K562 (cell line): Measurements from ENCODE around the gene KCNJ15. TPM values are rescaled to one million over a fixed set of nuclear protein-coding genes. Genes with fewer than 3 reads are reported as not detected.

ENCODE experiments used
- ATAC-seq: fragments of 200-7000 bp; cut with Tn5 transposase; 3 replicates; pipeline ENCODE4 v1.9.1; 2020; ENCODE audit warnings: moderate library complexity
- BruUV-seq: library from RNA; stranded (reverse); fragments of 400-500 nt; replicated peaks from 2 replicates; lab custom pipeline; 2021; lab: Mats Ljungman, UMichigan
- CTCF ChIA-PET: fragments of 300-600 bp; formaldehyde crosslinking; extraction: SDS; loops from one replicate; lab custom pipeline; 2021; ENCODE audit warnings: low intra/inter-chr PET ratio; lab: Yijun Ruan, JAX
- POLR2A ChIA-PET: fragments of 300-600, 350-650 bp; sonication (Branson Sonifier 250); formaldehyde crosslinking; extraction: SDS; loops from one replicate; lab custom pipeline; 2021; ENCODE audit warnings: antibody characterized with exemption, inconsistent platforms; lab: Yijun Ruan, JAX
- DNase-seq, 4 experiments: peaks; one replicate each; pipeline versions ENCODE4 v3.0.0 to v3.0.0-alpha.2; 2011 to 2018; ENCODE audit warnings: low spot score in 3 of 4, mixed read lengths in 3 of 4; ENCODE audit errors: extremely low read depth in 1 of 4
- FAIRE-seq: peaks from 2 replicates; lab custom pipeline; 2011; peaks lifted over from hg19 to GRCh38; lab: Jason Lieb, UNC
- H2AFZ ChIP-seq: 2 replicates; pipeline ENCODE4 v1.6.0; 2011; ENCODE audit warnings: low read depth, low read length, control low read depth, inconsistent platforms
- H3K27ac ChIP-seq: fragments of 200-600 bp; 3 replicates; pipeline ENCODE4 v1.8.0; 2011; ENCODE audit warnings: low read depth, mild to moderate bottlenecking, control low read depth, inconsistent platforms, low read length, moderate library complexity, mixed read lengths; ENCODE audit errors: extremely low read depth
- H3K27me3 ChIP-seq, 2 experiments: fragments of 300-600 bp in 1 of 2; 2 replicates in 1 of 2; 3 replicates in 1 of 2; pipeline versions ENCODE4 v1.6.0 to v1.8.0; 2011; ENCODE audit warnings: inconsistent platforms in 2 of 2, low read length in 2 of 2, mild to moderate bottlenecking in 1 of 2, mixed read lengths in 1 of 2, moderate library complexity in 1 of 2; ENCODE audit not compliant: control insufficient read depth in 2 of 2, insufficient read depth in 2 of 2
- H3K36me3 ChIP-seq: fragments of 300-600 bp; 3 replicates; pipeline ENCODE4 v1.8.0; 2011; ENCODE audit warnings: mild to moderate bottlenecking, low read length, inconsistent platforms; ENCODE audit not compliant: control insufficient read depth, insufficient read depth
- H3K4me1 ChIP-seq, 2 experiments: fragments of 200-600 bp in 1 of 2; replicated peaks in 1 of 2; 2 replicates in 1 of 2; 3 replicates in 1 of 2; pipeline versions ENCODE4 v1.5.1 to v1.8.0; 2011; ENCODE audit warnings: inconsistent platforms in 2 of 2, low read length in 2 of 2, mild to moderate bottlenecking in 1 of 2, mixed read lengths in 1 of 2, moderate library complexity in 1 of 2; ENCODE audit not compliant: control insufficient read depth in 2 of 2, insufficient read depth in 2 of 2
- H3K4me2 ChIP-seq: 2 replicates; pipeline ENCODE4 v1.6.1; 2011; ENCODE audit warnings: low read length, control low read depth, inconsistent platforms, mixed read lengths; ENCODE audit not compliant: insufficient read depth
- H3K4me3 ChIP-seq: fragments of 200-600 bp; sonication (generic), shearing (Covaris generic); 2 replicates; pipeline ENCODE4 v1.5.1; 2016; ENCODE audit warnings: control low read depth, inconsistent platforms
- H3K79me2 ChIP-seq: fragments of 200-600 bp; 3 replicates; pipeline ENCODE4 v1.8.0; 2011; ENCODE audit warnings: low read length, inconsistent platforms; ENCODE audit not compliant: control insufficient read depth, insufficient read depth
- H3K9ac ChIP-seq, 2 experiments: 2 replicates each; pipeline versions ENCODE4 v1.6.0 to v1.6.1; 2011; ENCODE audit warnings: low read depth in 2 of 2, low read length in 2 of 2, control low read depth in 1 of 2, inconsistent platforms in 1 of 2, mild to moderate bottlenecking in 1 of 2, mixed read lengths in 1 of 2; ENCODE audit not compliant: insufficient read depth in 1 of 2
- H3K9me1 ChIP-seq: one replicate; pipeline ENCODE4 v1.6.0; 2011; ENCODE audit warnings: inconsistent platforms, mild to moderate bottlenecking, low read length, moderate library complexity; ENCODE audit not compliant: control insufficient read depth, insufficient read depth
- H3K9me3 ChIP-seq: replicated peaks from 2 replicates; pipeline ENCODE4 v1.5.1; 2011; ENCODE audit warnings: low read depth, low read length, inconsistent platforms; ENCODE audit not compliant: control insufficient read depth, insufficient read depth
- H4K20me1 ChIP-seq: replicated peaks from 2 replicates; pipeline ENCODE4 v1.6.1; 2011; ENCODE audit warnings: low read length, inconsistent platforms, mixed read lengths; ENCODE audit not compliant: control insufficient read depth, insufficient read depth
- HNRNPUL1 ChIP-seq: fragments of 200-400 bp; formaldehyde crosslinking; IDR thresholded peaks from 2 replicates; pipeline ENCODE4 v1.6.1; 2017; ENCODE audit warnings: low read length
- ILK ChIP-seq: fragments of 450-650 bp; IDR thresholded peaks from 2 replicates; pipeline ENCODE4 v1.6.1; 2016; ENCODE audit warnings: missing genetic modification characterization, low read depth, mild to moderate bottlenecking, missing compliant biosample characterization, moderate library complexity, borderline replicate concordance
- NONO ChIP-seq, 2 experiments: fragments of 200-400 bp in 1 of 2; fragments of 450-650 bp in 1 of 2; formaldehyde crosslinking in 1 of 2; IDR thresholded peaks; 2 replicates each; pipeline ENCODE4 v1.6.1; 2017; ENCODE audit warnings: low read depth in 2 of 2, mild to moderate bottlenecking in 2 of 2, moderate library complexity in 2 of 2, low read length in 1 of 2
- NR1H2 ChIP-seq: sonication (generic); formaldehyde crosslinking; IDR thresholded peaks from 2 replicates; pipeline ENCODE4 v1.4.0; 2020; ENCODE audit warnings: mild to moderate bottlenecking, missing genetic modification reagents
- NR2C1 ChIP-seq, 2 experiments: fragments of 450-650 bp; IDR thresholded peaks; 2 replicates each; pipeline ENCODE4 v1.6.1; 2017; ENCODE audit warnings: mild to moderate bottlenecking in 2 of 2, antibody characterized with exemption in 1 of 2, inconsistent platforms in 1 of 2, missing compliant biosample characterization in 1 of 2, missing genetic modification characterization in 1 of 2
- STAT5A ChIP-seq: IDR thresholded peaks from 2 replicates; pipeline ENCODE4 v1.6.1; 2012; ENCODE audit warnings: low read length, inconsistent platforms, borderline replicate concordance
- YY1 ChIP-seq, 3 experiments: IDR thresholded peaks; 2 replicates each; pipeline ENCODE4 v1.6.1; 2011; ENCODE audit warnings: low read length in 2 of 3, mild to moderate bottlenecking in 2 of 3, moderate library complexity in 2 of 3, borderline replicate concordance in 1 of 3, control low read depth in 1 of 3, low read depth in 1 of 3; ENCODE audit not compliant: insufficient read depth in 3 of 3, insufficient replicate concordance in 2 of 3, control insufficient read depth in 1 of 3, insufficient read length in 1 of 3; ENCODE audit errors: extremely low read depth in 1 of 3
- WGBS: fragments of 100-300 bp; shearing (Covaris generic); methylation state at CpG from one replicate; pipeline ENCODE4 v1.1.6; 2016; ENCODE audit warnings: low coverage, mixed read lengths; ENCODE audit not compliant: insufficient coverage; ENCODE audit errors: missing lambda C conversion rate; 5-methylcytosine and 5-hydroxymethylcytosine counted together
- in situ Hi-C: fragments of 300-500 bp; cut with MboI; formaldehyde crosslinking; loops from 4 replicates; pipeline ENCODE4 v1.15.0; 2018; ENCODE audit warnings: inconsistent platforms, mixed read lengths
- intact Hi-C: fragments of 100-400 bp; cut with micrococcal nuclease; formaldehyde crosslinking; loops from 2 replicates; pipeline ENCODE4 v1.14.2; 2022
- polyA plus RNA-seq, 8 experiments: library from polyadenylated mRNA; depleted of rRNA in 4 of 8; stranded (reverse) in 5 of 8; unstranded in 3 of 8; fragments of >200 nt; fragmentation: Nextera tagmentation in 2 of 8; fragmentation: Illumina TruSeq in 1 of 8; extraction: Ambion mirVana in 2 of 8; extraction: Trizol in 1 of 8; gene quantifications; 2 replicates each; pipeline versions ENCODE4 v1.2.1 to v1.2.3, GENCODE V29; 2011 to 2014; ENCODE audit warnings: inconsistent platforms in 1 of 8, missing spikeins in 1 of 8
- total RNA-seq, 7 experiments: library from RNA; depleted of rRNA in 6 of 7; stranded (reverse); fragments of >200 nt in 6 of 7; fragmentation: Illumina TruSeq in 2 of 7; extraction: Trizol in 2 of 7; gene quantifications; 2 replicates each; pipeline versions ENCODE4 v1.2.1 to v1.2.3, GENCODE V29; 2011 to 2021; ENCODE audit warnings: low replicate concordance in 1 of 7
- TF ChIP-seq, protein P1 (sequence below): fragments of 200-800 bp; sonication (Bioruptor generic); IDR thresholded peaks from 2 replicates; pipeline ENCODE4 v1.6.1; 2016; ENCODE audit warnings: missing genetic modification characterization, missing compliant biosample characterization
- TF ChIP-seq, protein P2 (sequence below): fragments of 450-650 bp; formaldehyde crosslinking; IDR thresholded peaks from 2 replicates; pipeline ENCODE4 v1.4.0; 2020; ENCODE audit warnings: mild to moderate bottlenecking, mixed read lengths
- TF ChIP-seq, protein P3 (sequence below), 3 experiments: fragments of 200-800 bp in 1 of 3; sonication (Bioruptor generic) in 1 of 3; sonication (generic) in 1 of 3; formaldehyde crosslinking in 1 of 3; IDR thresholded peaks; 2 replicates each; pipeline versions ENCODE4 v1.6.1 to v1.8.0; 2016 to 2022; ENCODE audit warnings: mild to moderate bottlenecking in 2 of 3, missing compliant biosample characterization in 2 of 3, missing genetic modification characterization in 2 of 3, missing genetic modification reagents in 1 of 3

Gene KCNJ15
- total and polyA plus RNA-seq, 9 of the 15 experiments (the other 6 are each of a cell fraction or from before 2014, with no cell fraction given) = 0.20 to 3.0 (median 0.72) TPM; not detected in 1

DNA sequence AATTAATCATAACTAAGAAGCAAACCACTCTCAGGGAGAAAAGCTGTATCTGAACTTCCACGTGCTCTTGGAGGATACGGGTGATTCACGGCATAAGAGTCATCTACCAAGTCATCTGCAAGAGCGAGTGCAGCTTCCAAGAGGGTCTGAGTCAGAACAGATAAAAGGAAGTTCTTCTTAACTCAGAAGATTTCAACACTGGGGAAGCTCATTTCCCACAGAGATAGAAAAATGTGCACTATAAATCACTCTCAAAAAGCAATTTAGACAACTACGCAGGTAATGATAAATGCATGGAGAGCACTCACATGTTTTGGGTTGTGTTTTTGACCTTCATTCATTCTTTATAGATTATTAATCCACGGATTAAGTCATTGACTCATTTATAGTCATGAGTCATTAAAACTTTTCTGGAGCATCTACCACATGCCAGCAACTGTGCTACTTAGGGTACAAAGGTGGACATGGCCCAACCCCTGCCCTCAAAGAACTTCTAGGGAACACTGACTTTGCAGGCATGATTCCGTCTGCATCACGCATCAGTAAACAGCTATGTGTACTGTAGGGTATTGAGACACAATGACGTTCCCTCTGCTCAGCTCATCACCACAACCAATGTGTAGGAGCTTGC is 20.8 kb downstream of the KCNJ15 start (continued):
- TF ChIP-seq, protein P1, sequence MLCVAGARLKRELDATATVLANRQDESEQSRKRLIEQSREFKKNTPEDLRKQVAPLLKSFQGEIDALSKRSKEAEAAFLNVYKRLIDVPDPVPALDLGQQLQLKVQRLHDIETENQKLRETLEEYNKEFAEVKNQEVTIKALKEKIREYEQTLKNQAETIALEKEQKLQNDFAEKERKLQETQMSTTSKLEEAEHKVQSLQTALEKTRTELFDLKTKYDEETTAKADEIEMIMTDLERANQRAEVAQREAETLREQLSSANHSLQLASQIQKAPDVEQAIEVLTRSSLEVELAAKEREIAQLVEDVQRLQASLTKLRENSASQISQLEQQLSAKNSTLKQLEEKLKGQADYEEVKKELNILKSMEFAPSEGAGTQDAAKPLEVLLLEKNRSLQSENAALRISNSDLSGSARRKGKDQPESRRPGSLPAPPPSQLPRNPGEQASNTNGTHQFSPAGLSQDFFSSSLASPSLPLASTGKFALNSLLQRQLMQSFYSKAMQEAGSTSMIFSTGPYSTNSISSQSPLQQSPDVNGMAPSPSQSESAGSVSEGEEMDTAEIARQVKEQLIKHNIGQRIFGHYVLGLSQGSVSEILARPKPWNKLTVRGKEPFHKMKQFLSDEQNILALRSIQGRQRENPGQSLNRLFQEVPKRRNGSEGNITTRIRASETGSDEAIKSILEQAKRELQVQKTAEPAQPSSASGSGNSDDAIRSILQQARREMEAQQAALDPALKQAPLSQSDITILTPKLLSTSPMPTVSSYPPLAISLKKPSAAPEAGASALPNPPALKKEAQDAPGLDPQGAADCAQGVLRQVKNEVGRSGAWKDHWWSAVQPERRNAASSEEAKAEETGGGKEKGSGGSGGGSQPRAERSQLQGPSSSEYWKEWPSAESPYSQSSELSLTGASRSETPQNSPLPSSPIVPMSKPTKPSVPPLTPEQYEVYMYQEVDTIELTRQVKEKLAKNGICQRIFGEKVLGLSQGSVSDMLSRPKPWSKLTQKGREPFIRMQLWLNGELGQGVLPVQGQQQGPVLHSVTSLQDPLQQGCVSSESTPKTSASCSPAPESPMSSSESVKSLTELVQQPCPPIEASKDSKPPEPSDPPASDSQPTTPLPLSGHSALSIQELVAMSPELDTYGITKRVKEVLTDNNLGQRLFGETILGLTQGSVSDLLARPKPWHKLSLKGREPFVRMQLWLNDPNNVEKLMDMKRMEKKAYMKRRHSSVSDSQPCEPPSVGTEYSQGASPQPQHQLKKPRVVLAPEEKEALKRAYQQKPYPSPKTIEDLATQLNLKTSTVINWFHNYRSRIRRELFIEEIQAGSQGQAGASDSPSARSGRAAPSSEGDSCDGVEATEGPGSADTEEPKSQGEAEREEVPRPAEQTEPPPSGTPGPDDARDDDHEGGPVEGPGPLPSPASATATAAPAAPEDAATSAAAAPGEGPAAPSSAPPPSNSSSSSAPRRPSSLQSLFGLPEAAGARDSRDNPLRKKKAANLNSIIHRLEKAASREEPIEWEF (CRISPR knock-in tag) = no peak
- no peak for TF ChIP-seq NR1H2 (CRISPR knock-in tag)

DNA sequence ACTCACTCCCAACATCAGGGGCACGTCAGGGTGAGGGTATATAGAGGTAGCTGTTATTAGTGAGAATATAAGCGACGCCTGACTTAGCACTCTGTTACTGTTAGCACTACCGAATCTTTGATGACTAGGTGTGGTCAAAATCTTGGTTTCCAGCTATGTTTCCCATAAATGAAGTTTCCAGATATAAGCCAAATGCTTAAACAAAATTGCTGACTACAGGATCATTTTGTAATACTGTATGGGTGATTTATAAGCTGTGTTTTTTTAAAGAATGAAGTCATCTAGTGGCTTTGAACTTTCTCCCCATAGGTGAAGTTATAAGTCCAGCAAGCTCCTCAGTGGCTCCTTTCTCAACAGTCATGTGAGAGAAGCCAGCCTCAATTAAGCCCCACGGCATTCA is 23.7 kb downstream of the KCNJ15 start:
- no peaks in the 10 kb centered on the region for H3K9me1 ChIP-seq
- FAIRE-seq (no peak), DNase-seq (no peak), ATAC-seq (no peak)
- H3K4me3 ChIP-seq = no peak overlapping the region
- in situ Hi-C loops = no loop called here
- no peak overlapping the region for H3K27ac ChIP-seq
- no peaks in the 10 kb centered on the region for H3K36me3 ChIP-seq
- no peak overlapping the region for H3K9ac ChIP-seq
- no peaks in the 10 kb centered on the region for H3K9me3 ChIP-seq
- no peak overlapping the region for H2AFZ ChIP-seq
- WGBS = 3% methylated on average over 5 of the region's 5 CpGs
- CTCF ChIA-PET = no interaction called here
- POLR2A ChIA-PET = interaction anchor here (0.6 kb wide), 1 partner anchor 997 kb away, joined by 3 read pairs; no protein-coding TSS in a partner anchor
- H3K27me3 ChIP-seq = peaks cover 12 to 23% of the 10 kb centered on the region in 2 experiments
- BruUV-seq = no TSS peak
- intact Hi-C loops = no loop called here
- no peaks in the 10 kb centered on the region for H3K79me2 ChIP-seq
- no peaks in the 10 kb centered on the region for H4K20me1 ChIP-seq
- peaks cover 0 to 3% of the 10 kb centered on the region in 2 experiments; a peak in 1 of 5 replicates for H3K4me1 ChIP-seq
- H3K4me2 ChIP-seq = no peak overlapping the region
- TF ChIP-seq, protein P2, sequence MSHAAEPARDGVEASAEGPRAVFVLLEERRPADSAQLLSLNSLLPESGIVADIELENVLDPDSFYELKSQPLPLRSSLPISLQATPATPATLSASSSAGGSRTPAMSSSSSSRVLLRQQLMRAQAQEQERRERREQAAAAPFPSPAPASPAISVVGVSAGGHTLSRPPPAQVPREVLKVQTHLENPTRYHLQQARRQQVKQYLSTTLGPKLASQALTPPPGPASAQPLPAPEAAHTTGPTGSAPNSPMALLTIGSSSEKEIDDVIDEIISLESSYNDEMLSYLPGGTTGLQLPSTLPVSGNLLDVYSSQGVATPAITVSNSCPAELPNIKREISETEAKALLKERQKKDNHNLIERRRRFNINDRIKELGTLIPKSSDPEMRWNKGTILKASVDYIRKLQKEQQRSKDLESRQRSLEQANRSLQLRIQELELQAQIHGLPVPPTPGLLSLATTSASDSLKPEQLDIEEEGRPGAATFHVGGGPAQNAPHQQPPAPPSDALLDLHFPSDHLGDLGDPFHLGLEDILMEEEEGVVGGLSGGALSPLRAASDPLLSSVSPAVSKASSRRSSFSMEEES (CRISPR knock-in tag) = no peak
- TF ChIP-seq ILK (tag) (no peak), STAT5A (no peak), YY1 (IDR thresholded peaks at IDR 0.05; ENCODE audit: borderline replicate concordance in 1 of 3, control insufficient read depth in 1 of 3, extremely low read depth in 1 of 3, insufficient read depth in 3 of 3, insufficient read length in 1 of 3, insufficient replicate concordance in 2 of 3, low read depth in 1 of 3, low read length in 2 of 3) (no peak), NR2C1 (IDR thresholded peaks at IDR 0.05) (no peak), NR2C1 (tag; IDR thresholded peaks at IDR 0.05) (no peak), NONO (IDR thresholded peaks at IDR 0.05; ENCODE audit: low read depth in 2 of 2, low read length in 1 of 2) (no peak), HNRNPUL1 (no peak)
- TF ChIP-seq, protein P3, sequence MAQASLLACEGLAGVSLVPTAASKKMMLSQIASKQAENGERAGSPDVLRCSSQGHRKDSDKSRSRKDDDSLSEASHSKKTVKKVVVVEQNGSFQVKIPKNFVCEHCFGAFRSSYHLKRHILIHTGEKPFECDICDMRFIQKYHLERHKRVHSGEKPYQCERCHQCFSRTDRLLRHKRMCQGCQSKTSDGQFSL (CRISPR knock-in tag; IDR thresholded peaks at IDR 0.05) = no peak
- TF ChIP-seq, protein P3 (tag; IDR thresholded peaks at IDR 0.05) = no peak
